ENCODE results near the gene FGD3. TPM values are rescaled to one million over a fixed set of nuclear protein-coding genes. Genes with fewer than 3 reads are reported as not detected.

The FGD3 gene
- total RNA-seq, 4 donors from 2014 or later: 0.29 to 4.9 (median 2.9) TPM

GRCh38 chr9:93065135-93065720 is 117.9 kb downstream of the FGD3 start:
- Histone ChIP-seq H3K27ac (peak overlapping the region; percentile 7 to 66), H3K4me1 (peaks cover 6 to 18% of the 10 kb centered on the region in 2 donors), H3K9me3 (no peaks in the 10 kb centered on the region), H3K36me3 (no peaks in the 10 kb centered on the region), H3K4me3 (no peak overlapping the region), H3K27me3 (no peaks in the 10 kb centered on the region)
- intact Hi-C loops (cut with DNase I; ENCODE audit: low total_unique reads): no loop called here
- peak in 1 of 2 donors; percentile 44 for DNase-seq
- TF ChIP-seq POLR2A (IDR thresholded peaks at IDR 0.05) (no peak), CTCF (IDR thresholded peaks at IDR 0.05) (no peak)

GRCh38 chr9:93066978-93067603 is 119.8 kb downstream of the FGD3 start:
- peaks cover 4 to 5% of the 10 kb centered on the region in 2 donors for H3K4me1 ChIP-seq
- no peak for DNase-seq
- H3K36me3 ChIP-seq: no peaks in the 10 kb centered on the region
- no peak overlapping the region for H3K4me3 ChIP-seq
- intact Hi-C loops (cut with DNase I; ENCODE audit: low total_unique reads): no loop called here
- TF ChIP-seq CTCF (IDR thresholded peaks at IDR 0.05): no peak
- TF ChIP-seq POLR2A (IDR thresholded peaks at IDR 0.05): no peak
- no peaks in the 10 kb centered on the region for H3K9me3 ChIP-seq
- no peaks in the 10 kb centered on the region for H3K27me3 ChIP-seq
- peak overlapping the region in 1 of 2 donors; percentile 38 for H3K27ac ChIP-seq

- DNase-seq: no peak
- peaks cover 4 to 9% of the 10 kb centered on the region in 2 donors for H3K4me1 ChIP-seq
- intact Hi-C loops (cut with DNase I; ENCODE audit: low total_unique reads): no loop called here
Observed at GRCh38 chr9:93068956-93069355, 121.6 kb downstream of the FGD3 start.

GRCh38 chr9:93071464-93071863 is 124.1 kb downstream of the FGD3 start:
- Histone ChIP-seq H3K9me3 (no peaks in the 10 kb centered on the region), H3K4me3 (no peak overlapping the region), H3K36me3 (no peaks in the 10 kb centered on the region), H3K27me3 (no peaks in the 10 kb centered on the region), H3K4me1 (peaks cover 4 to 9% of the 10 kb centered on the region in 2 donors), H3K27ac (peak overlapping the region; percentile 71 to 90)
- DNase-seq: peak; percentile 56 to 66
- intact Hi-C loops (cut with DNase I; ENCODE audit: low total_unique reads): no loop called here
- TF ChIP-seq POLR2A (IDR thresholded peaks at IDR 0.05): no peak
- peak in 1 of 4 experiments; percentile 10 for TF ChIP-seq CTCF (IDR thresholded peaks at IDR 0.05)

More at GRCh38 chr9:93068956-93069355, 121.6 kb downstream of the FGD3 start:
- no peaks in the 10 kb centered on the region for H3K36me3 ChIP-seq
- no peak overlapping the region for H3K27ac ChIP-seq
- TF ChIP-seq POLR2A (IDR thresholded peaks at IDR 0.05) (no peak), CTCF (IDR thresholded peaks at IDR 0.05) (no peak)
- H3K27me3 ChIP-seq: no peaks in the 10 kb centered on the region
- no peaks in the 10 kb centered on the region for H3K9me3 ChIP-seq
- no peak overlapping the region for H3K4me3 ChIP-seq

- H3K27me3 ChIP-seq: no peaks in the 10 kb centered on the region
- H3K9me3 ChIP-seq: no peaks in the 10 kb centered on the region
- H3K36me3 ChIP-seq: no peaks in the 10 kb centered on the region
- intact Hi-C loops (cut with DNase I; ENCODE audit: low total_unique reads): no loop called here
- DNase-seq: peak; percentile 79 to 86
- H3K27ac ChIP-seq: peak overlapping the region; percentile 71 to 90
- no peak overlapping the region for H3K4me3 ChIP-seq
- no peak for TF ChIP-seq CTCF (IDR thresholded peaks at IDR 0.05)
- no peak for TF ChIP-seq POLR2A (IDR thresholded peaks at IDR 0.05)
- H3K4me1 ChIP-seq: peaks cover 4 to 9% of the 10 kb centered on the region in 2 donors
Observed at GRCh38 chr9:93072383-93072795, 125.1 kb downstream of the FGD3 start.
